ENCODE measurements around the gene AP3S2. TPM values are rescaled to one million over a fixed set of nuclear protein-coding genes. Genes with fewer than 3 reads are reported as not detected.

Gene AP3S2
- total RNA-seq, 1 experiment from 2014 or later, result 35.7 TPM

- no peaks in the 10 kb centered on the region for H3K9me3 Mint-ChIP-seq
- ChIA-PET CTCF (interaction anchor here (1.2 to 1.7 kb wide), 3 partner anchors 19 to 72 kb away, joined by 3 to 5 read pairs (median 4); no protein-coding TSS in a partner anchor), POLR2A (no interaction called here)
- DNase-seq (ENCODE audit: low spot score), result no peak
- H3K36me3 Mint-ChIP-seq, result no peaks in the 10 kb centered on the region
- no peak for TF ChIP-seq STAT6 (CRISPR knock-in tag; conservative IDR thresholded peaks at IDR 0.05; ENCODE audit: low read depth)
- peaks cover 10% of the 10 kb centered on the region for H3K4me1 Mint-ChIP-seq
- no peak overlapping the region for H3K4me3 Mint-ChIP-seq
- no peak for ATAC-seq
- H3K27me3 Mint-ChIP-seq (ENCODE audit: low read depth), result no peaks in the 10 kb centered on the region
- no peak overlapping the region for H3K27ac Mint-ChIP-seq
These were observed 90.6 kb downstream of the AP3S2 start for GRCh38 chr15:89802986-89803824.

- peaks cover 10% of the 10 kb centered on the region for H3K4me1 Mint-ChIP-seq
- DNase-seq (ENCODE audit: low spot score) (no peak), ATAC-seq (no peak)
- POLR2A ChIA-PET, result no interaction called here
- TF ChIP-seq USF2 (CRISPR knock-in tag; IDR thresholded peaks at IDR 0.05) (no peak), ZNF317 (CRISPR knock-in tag; IDR thresholded peaks at IDR 0.05; ENCODE audit: borderline replicate concordance, low read depth) (no peak), ZNF281 (CRISPR knock-in tag; IDR thresholded peaks at IDR 0.05) (no peak), FOXP1 (CRISPR knock-in tag; IDR thresholded peaks at IDR 0.05; ENCODE audit: borderline replicate concordance) (no peak), ZNF512 (CRISPR knock-in tag; IDR thresholded peaks at IDR 0.05; ENCODE audit: borderline replicate concordance) (no peak), FOXK1 (CRISPR knock-in tag; IDR thresholded peaks at IDR 0.05) (no peak), ATF2 (CRISPR knock-in tag; IDR thresholded peaks at IDR 0.05; ENCODE audit: borderline replicate concordance, low read depth) (no peak), ZNF671 (CRISPR knock-in tag; IDR thresholded peaks at IDR 0.05) (no peak), CDX4 (CRISPR knock-in tag; IDR thresholded peaks at IDR 0.05; ENCODE audit: borderline replicate concordance) (no peak), TCF7 (CRISPR knock-in tag; IDR thresholded peaks at IDR 0.05; ENCODE audit: low read depth) (no peak), E2F5 (CRISPR knock-in tag; IDR thresholded peaks at IDR 0.05) (no peak)
- no peaks in the 10 kb centered on the region for H3K36me3 Mint-ChIP-seq
- no peaks in the 10 kb centered on the region for H3K9me3 Mint-ChIP-seq
- no peaks in the 10 kb centered on the region for H3K27me3 Mint-ChIP-seq (ENCODE audit: low read depth)
- H3K27ac Mint-ChIP-seq, result no peak overlapping the region
- CTCF ChIA-PET, result interaction anchor here (1.2 kb wide), 2 partner anchors 20 to 42 kb away, joined by 3 to 5 read pairs; no protein-coding TSS in a partner anchor
- no peak overlapping the region for H3K4me3 Mint-ChIP-seq
These were observed 91.4 kb downstream of the AP3S2 start for GRCh38 chr15:89802231-89802928.
